ENCODE measurements around the gene DSCAML1.

GRCh38 chr11:117772360-117772759 is 24.7 kb downstream of the DSCAML1 start:
- no peak for TF ChIP-seq CTBP1 (IDR thresholded peaks at IDR 0.05; ENCODE audit: borderline replicate concordance)
- TF ChIP-seq SUZ12 (IDR thresholded peaks at IDR 0.05) = no peak
- TF ChIP-seq FOXM1 (IDR thresholded peaks at IDR 0.05; ENCODE audit: borderline replicate concordance) = no peak
- no peak for TF ChIP-seq ZNF384 (IDR thresholded peaks at IDR 0.05)
- no peak for TF ChIP-seq PKNOX1 (IDR thresholded peaks at IDR 0.05)
- no peak for TF ChIP-seq FOXA1 (IDR thresholded peaks at IDR 0.05)
- TF ChIP-seq LEF1 (IDR thresholded peaks at IDR 0.05; ENCODE audit: borderline replicate concordance) = no peak
- no peak for TF ChIP-seq BHLHE40 (IDR thresholded peaks at IDR 0.05; ENCODE audit: borderline replicate concordance)
- TF ChIP-seq ELF4 (IDR thresholded peaks at IDR 0.05) = no peak
- TF ChIP-seq FOXK2 (IDR thresholded peaks at IDR 0.05) = no peak
- TF ChIP-seq SP1 (IDR thresholded peaks at IDR 0.05) = no peak
- TF ChIP-seq TARDBP (IDR thresholded peaks at IDR 0.05) = no peak
